Left renal pelvis (tissue), 4 donors: ENCODE measurements around the gene PEX5. TPM values are rescaled to one million over a fixed set of nuclear protein-coding genes. Genes with fewer than 3 reads are reported as not detected.
"Not testable (repeated sequence)": the region's sequence is repeated elsewhere in the genome, so short reads cannot be mapped to it uniquely, and the experiment has no call there.

ENCODE experiments used
- DNase-seq, 4 donors: peaks; one replicate each; pipeline ENCODE4 v3.0.0-alpha.2; 2013; ENCODE audit warnings: low read depth in 4 of 4, low spot score in 3 of 4
- polyA plus RNA-seq, 4 donors: library from polyadenylated mRNA; unstranded; fragments of 120-200 nt; gene quantifications; one replicate each; pipeline ENCODE4 v1.2.1, GENCODE V29; 2013; ENCODE audit not compliant: insufficient read length in 4 of 4

PEX5 gene
- polyA plus RNA-seq, 4 donors: 36.2 to 50.7 (median 44.5) TPM

GRCh38 chr12:7209958-7210357, 20.5 kb downstream of the PEX5 start:
- DNase-seq: no peak

GRCh38 chr12:7210642-7211151, 21.2 kb downstream of the PEX5 start:
- no peak for DNase-seq

GRCh38 chr12:7212678-7213077, 23.2 kb downstream of the PEX5 start:
- DNase-seq: no peak

- not testable (repeated sequence) for DNase-seq
These were observed 24.3 kb downstream of the PEX5 start for GRCh38 chr12:7213745-7214144.

GRCh38 chr12:7217475-7218069, 28.1 kb downstream of the PEX5 start:
- no peak for DNase-seq

- peak; percentile 23 to 57 (median 43) for DNase-seq
These were observed 30.2 kb downstream of the PEX5 start for GRCh38 chr12:7219599-7220243.

GRCh38 chr12:7221486-7221885, 32.0 kb downstream of the PEX5 start:
- DNase-seq: no peak

- DNase-seq: no peak
These were observed 40.3 kb downstream of the PEX5 start for GRCh38 chr12:7229741-7230140.

- DNase-seq: no peak
These were observed 52.0 kb downstream of the PEX5 start for GRCh38 chr12:7241404-7242005.

- DNase-seq: no peak
These were observed 53.0 kb downstream of the PEX5 start for GRCh38 chr12:7242176-7243101.

- not testable (repeated sequence) for DNase-seq
These were observed 62.0 kb downstream of the PEX5 start for GRCh38 chr12:7251328-7251996.

GRCh38 chr12:7259060-7259459, 69.6 kb downstream of the PEX5 start:
- DNase-seq: no peak

Other genes starting within 250 kb of the PEX5 start
- not detected for gene RNU7-1, start 245.9 kb upstream of the PEX5 start, polyA plus RNA-seq
- 100 to 1,000 TPM; 130 to 222 (median 167) TPM for gene C12orf57, start 245.7 kb upstream of the PEX5 start, polyA plus RNA-seq
- gene PTPN6, start 238.3 kb upstream of the PEX5 start, polyA plus RNA-seq: 10 to 100 TPM; 10.3 to 26.7 (median 18.8) TPM
- gene PHB2, start 219.0 kb upstream of the PEX5 start, polyA plus RNA-seq: 100 to 1,000 TPM; 213 to 266 (median 248) TPM
- gene EMG1, start 218.8 kb upstream of the PEX5 start, polyA plus RNA-seq: 10 to 100 TPM; 40.3 to 49.6 (median 44.2) TPM
- gene LPCAT3, start 171.2 kb upstream of the PEX5 start, polyA plus RNA-seq: 10 to 100 TPM; 33.8 to 67.5 (median 57.9) TPM
- gene C1S, start 129.0 kb upstream of the PEX5 start, polyA plus RNA-seq: 100 to 1,000 TPM in 1 of 4 donors, 10 to 100 TPM in 3; 50.5 to 257 (median 62.0) TPM
- gene C1R, start 97.2 kb upstream of the PEX5 start, polyA plus RNA-seq: 100 to 1,000 TPM in 1 of 4 donors, 10 to 100 TPM in 3; 33.9 to 275 (median 59.1) TPM
- gene C1RL, start 80.5 kb upstream of the PEX5 start, polyA plus RNA-seq: 10 to 100 TPM; 30.2 to 39.2 (median 36.1) TPM
- gene RBP5, start 60.8 kb upstream of the PEX5 start, polyA plus RNA-seq: 10 to 100 TPM; 18.4 to 55.4 (median 51.4) TPM
- 100 to 1,000 TPM in 1 of 4 donors, 10 to 100 TPM in 3; 53.4 to 105 (median 76.9) TPM for gene CLSTN3, start 59.3 kb upstream of the PEX5 start, polyA plus RNA-seq
- under 1 TPM in 2 of 4 donors, not detected in 2; 0.07 to 0.09 TPM for gene ACSM4, start 114.4 kb downstream of the PEX5 start, polyA plus RNA-seq